H1 (cell line): ENCODE measurements around the gene OR11L1. TPM values are rescaled to one million over a fixed set of nuclear protein-coding genes. Genes with fewer than 3 reads are reported as not detected.

Source experiments
- CTCF ChIA-PET: fragments of 300-600 bp; sonication (Branson Sonifier 250); formaldehyde crosslinking; loops from one replicate; lab custom pipeline; 2021; ENCODE audit not compliant: partially characterized antibody; lab: Charles Lee
- POLR2A ChIA-PET: fragments of 300-600 bp; sonication (Branson Sonifier 250); formaldehyde crosslinking; loops from one replicate; lab custom pipeline; 2021; ENCODE audit warnings: inconsistent platforms; ENCODE audit not compliant: partially characterized antibody; lab: Charles Lee
- DNase-seq, 2 experiments: peaks; one replicate each; pipeline versions ENCODE4 v3.0.0 to v3.0.0-alpha.2; 2010 to 2022; ENCODE audit warnings: low spot score in 2 of 2, low read depth in 1 of 2, mixed read lengths in 1 of 2
- FAIRE-seq: peaks from 2 replicates; lab custom pipeline; 2011; peaks lifted over from hg19 to GRCh38; lab: Jason Lieb, UNC
- H2AFZ ChIP-seq: 2 replicates; pipeline ENCODE4 v1.8.1; 2012; ENCODE audit warnings: low read length, inconsistent platforms
- H2AK5ac ChIP-seq: 2 replicates; pipeline ENCODE4 v1.6.1; 2013; ENCODE audit warnings: low read depth, low read length
- H2BK120ac ChIP-seq: replicated peaks from 2 replicates; pipeline ENCODE3; 2013; ENCODE audit warnings: low read depth, low read length, inconsistent platforms
- H2BK12ac ChIP-seq: 2 replicates; pipeline ENCODE4 v1.6.1; 2013; ENCODE audit warnings: low read depth, low read length
- H2BK15ac ChIP-seq: 2 replicates; pipeline ENCODE4 v1.6.1; 2013; ENCODE audit warnings: low read length
- H2BK20ac ChIP-seq: 2 replicates; pipeline ENCODE4 v1.6.1; 2013; ENCODE audit warnings: low read length
- H2BK5ac ChIP-seq: 2 replicates; pipeline ENCODE4 v1.6.1; 2013; ENCODE audit warnings: low read depth, low read length
- H3K14ac ChIP-seq: 2 replicates; pipeline ENCODE4 v1.6.1; 2013; ENCODE audit warnings: inconsistent platforms; ENCODE audit not compliant: insufficient read length
- H3K18ac ChIP-seq: 2 replicates; pipeline ENCODE4 v1.6.1; 2013; ENCODE audit warnings: low read length; ENCODE audit errors: extremely low read depth
- H3K23ac ChIP-seq: 2 replicates; pipeline ENCODE4 v1.6.1; 2013; ENCODE audit warnings: inconsistent platforms; ENCODE audit not compliant: insufficient read length
- H3K23me2 ChIP-seq: 2 replicates; pipeline ENCODE4 v1.6.1; 2013; ENCODE audit warnings: low read depth, low read length
- H3K27ac ChIP-seq: 2 replicates; pipeline ENCODE4 v1.6.1; 2011; ENCODE audit warnings: low read depth, low read length, inconsistent platforms
- H3K27me3 ChIP-seq, 4 experiments: replicated peaks in 1 of 4; 1 replicate in 1 of 4; 2 replicates in 3 of 4; pipeline versions ENCODE4 v1.6.1 to v1.8.1; 2011 to 2013; ENCODE audit warnings: low read length in 3 of 4, mild to moderate bottlenecking in 3 of 4, inconsistent platforms in 2 of 4, mixed read lengths in 2 of 4, moderate library complexity in 1 of 4; ENCODE audit not compliant: control insufficient read depth in 3 of 4, insufficient read depth in 3 of 4; ENCODE audit errors: extremely low read depth in 1 of 4
- H3K36me3 ChIP-seq, 4 experiments: 2 replicates each; pipeline versions ENCODE4 v1.6.1 to v1.8.1; 2011 to 2013; ENCODE audit warnings: mild to moderate bottlenecking in 4 of 4, low read length in 3 of 4, moderate library complexity in 2 of 4, control low read depth in 1 of 4, inconsistent platforms in 1 of 4; ENCODE audit not compliant: insufficient read depth in 4 of 4, control insufficient read depth in 2 of 4
- H3K4ac ChIP-seq: replicated peaks from 2 replicates; pipeline ENCODE3; 2013; ENCODE audit warnings: low read length, low read depth, mixed read lengths, inconsistent platforms; ENCODE audit not compliant: insufficient read length
- H3K4me1 ChIP-seq, 4 experiments: replicated peaks in 1 of 4; 1 replicate in 1 of 4; 2 replicates in 3 of 4; pipeline versions ENCODE4 v1.6.1 to v1.8.1; 2011 to 2013; ENCODE audit warnings: low read length in 3 of 4, inconsistent platforms in 2 of 4, mixed read lengths in 1 of 4; ENCODE audit not compliant: insufficient read depth in 4 of 4, control insufficient read depth in 3 of 4
- H3K4me2 ChIP-seq, 2 experiments: 2 replicates each; pipeline versions ENCODE4 v1.6.1 to v1.8.1; 2011 to 2013; ENCODE audit warnings: low read depth in 2 of 2, low read length in 2 of 2, control low read depth in 1 of 2, inconsistent platforms in 1 of 2, mild to moderate bottlenecking in 1 of 2; ENCODE audit not compliant: insufficient read depth in 1 of 2
- H3K4me3 ChIP-seq, 4 experiments: fragments of 200-600, 300-600 bp in 1 of 4; sonication (generic), shearing (Covaris generic), sonication (Bioruptor Twin) in 1 of 4; 2 replicates each; pipeline versions ENCODE4 v1.5.1 to v1.8.1; 2011 to 2016; ENCODE audit warnings: low read length in 4 of 4, low read depth in 3 of 4, control low read depth in 2 of 4, inconsistent platforms in 2 of 4, mild to moderate bottlenecking in 2 of 4, mixed read lengths in 1 of 4, moderate library complexity in 1 of 4; ENCODE audit not compliant: insufficient read depth in 2 of 4; ENCODE audit errors: extremely low read depth in 1 of 4
- H3K56ac ChIP-seq: replicated peaks from 2 replicates; pipeline ENCODE3; 2013; ENCODE audit warnings: low read depth, mild to moderate bottlenecking, mixed read lengths, low read length, inconsistent platforms; ENCODE audit not compliant: insufficient read length
- H3K79me1 ChIP-seq: 2 replicates; pipeline ENCODE4 v1.6.1; 2013; ENCODE audit warnings: low read depth, low read length, control low read depth
- H3K79me2 ChIP-seq, 2 experiments: 2 replicates each; pipeline versions ENCODE4 v1.6.1 to v1.8.1; 2012 to 2013; ENCODE audit warnings: low read length in 2 of 2, mild to moderate bottlenecking in 2 of 2, inconsistent platforms in 1 of 2; ENCODE audit not compliant: insufficient read depth in 2 of 2, control insufficient read depth in 1 of 2
- H3K9ac ChIP-seq, 4 experiments: replicated peaks in 1 of 4; 1 replicate in 1 of 4; 2 replicates in 3 of 4; pipeline versions ENCODE4 v1.6.1 to v1.8.1; 2011 to 2013; ENCODE audit warnings: low read depth in 3 of 4, low read length in 3 of 4, control low read depth in 2 of 4, mild to moderate bottlenecking in 2 of 4, moderate library complexity in 2 of 4, inconsistent platforms in 1 of 4; ENCODE audit errors: extremely low read depth in 1 of 4
- H3K9me3 ChIP-seq, 2 experiments: 2 replicates each; pipeline versions ENCODE4 v1.6.1 to v1.8.1; 2012 to 2013; ENCODE audit warnings: mild to moderate bottlenecking in 2 of 2, moderate library complexity in 2 of 2, control low read depth in 1 of 2, inconsistent platforms in 1 of 2, low read depth in 1 of 2, low read length in 1 of 2, mixed read lengths in 1 of 2; ENCODE audit not compliant: insufficient read depth in 2 of 2
- H4K20me1 ChIP-seq, 2 experiments: replicated peaks in 1 of 2; 2 replicates each; pipeline versions ENCODE3 to v1.8.1; 2011 to 2013; ENCODE audit warnings: inconsistent platforms in 2 of 2, low read length in 2 of 2, mild to moderate bottlenecking in 1 of 2; ENCODE audit not compliant: insufficient read depth in 2 of 2, control insufficient read depth in 1 of 2
- H4K5ac ChIP-seq: 2 replicates; pipeline ENCODE4 v1.6.1; 2013; ENCODE audit warnings: low read length, low read depth, mixed read lengths, inconsistent platforms; ENCODE audit not compliant: insufficient read length
- H4K8ac ChIP-seq: 2 replicates; pipeline ENCODE4 v1.8.0; 2013; ENCODE audit warnings: mild to moderate bottlenecking, moderate library complexity, low read length, inconsistent platforms; ENCODE audit not compliant: insufficient read depth; ENCODE audit errors: extremely low read depth
- H4K91ac ChIP-seq: replicated peaks from 2 replicates; pipeline ENCODE3; 2013; ENCODE audit warnings: low read length, mixed read lengths, inconsistent platforms; ENCODE audit not compliant: insufficient read length
- BACH1 ChIP-seq: IDR thresholded peaks from 2 replicates; pipeline ENCODE4 v1.6.1; 2012; ENCODE audit warnings: low read length, improper control_type of control experiment
- BCL11A ChIP-seq, 2 experiments: IDR thresholded peaks; one replicate each; pipeline ENCODE4 v1.6.1; 2011; ENCODE audit warnings: low read depth in 2 of 2, low read length in 2 of 2, mild to moderate bottlenecking in 2 of 2
- EGR1 ChIP-seq: IDR thresholded peaks from 2 replicates; pipeline ENCODE4 v1.6.1; 2011; ENCODE audit warnings: low read depth, low read length, borderline replicate concordance
- GABPA ChIP-seq: IDR thresholded peaks from 2 replicates; pipeline ENCODE4 v1.6.1; 2011; ENCODE audit warnings: mild to moderate bottlenecking, low read length, moderate library complexity, borderline replicate concordance; ENCODE audit not compliant: insufficient read depth
- HDAC2 ChIP-seq, 2 experiments: fragments of 300-600 bp in 1 of 2; sonication (generic) in 1 of 2; IDR thresholded peaks; 2 replicates each; pipeline ENCODE4 v1.6.1; 2011 to 2012; ENCODE audit warnings: low read depth in 2 of 2, low read length in 2 of 2, mild to moderate bottlenecking in 2 of 2, moderate library complexity in 2 of 2, borderline replicate concordance in 1 of 2, inconsistent platforms in 1 of 2
- POU5F1 ChIP-seq: IDR thresholded peaks from 2 replicates; pipeline ENCODE4 v1.6.1; 2011; ENCODE audit warnings: low read depth, mild to moderate bottlenecking, low read length, moderate library complexity
- SRF ChIP-seq: IDR thresholded peaks from 2 replicates; pipeline ENCODE4 v1.6.1; 2011; ENCODE audit warnings: mild to moderate bottlenecking, low read depth, low read length, moderate library complexity
- SUZ12 ChIP-seq: fragments of 200-600 bp; sonication (generic); IDR thresholded peaks from 2 replicates; pipeline ENCODE4 v1.6.1; 2012; ENCODE audit warnings: mild to moderate bottlenecking, inconsistent platforms, low read length, moderate library complexity, mixed read lengths
- TAF1 ChIP-seq: IDR thresholded peaks from 2 replicates; pipeline ENCODE4 v1.6.1; 2011; ENCODE audit warnings: mild to moderate bottlenecking, low read depth, low read length
- TBP ChIP-seq: IDR thresholded peaks from 2 replicates; pipeline ENCODE4 v1.6.1; 2011; ENCODE audit warnings: low read depth, low read length, improper control_type of control experiment
- TCF12 ChIP-seq: IDR thresholded peaks from 2 replicates; pipeline ENCODE4 v1.6.1; 2011; ENCODE audit warnings: low read depth, mild to moderate bottlenecking, low read length
- ZNF274 ChIP-seq: IDR thresholded peaks from 2 replicates; pipeline ENCODE4 v1.7.0; 2012; ENCODE audit warnings: low read length, borderline replicate concordance; ENCODE audit errors: extremely low read depth
- WGBS, 2 experiments: shearing (Covaris generic) in 1 of 2; methylation state at CpG; one replicate each; pipeline versions ENCODE4 v1.1.6 to v1.1.7; 2013 to 2015; ENCODE audit warnings: low lambda C conversion rate in 2 of 2, mixed read lengths in 2 of 2, inconsistent platforms in 1 of 2, low coverage in 1 of 2, missing lambda C conversion rate in 1 of 2; ENCODE audit not compliant: insufficient replicate concordance in 2 of 2, insufficient coverage in 1 of 2, insufficient read length in 1 of 2; ENCODE audit errors: extremely low coverage in 1 of 2, missing lambda C conversion rate in 1 of 2; 5-methylcytosine and 5-hydroxymethylcytosine counted together
- polyA plus RNA-seq, 7 experiments: library from polyadenylated mRNA; depleted of rRNA in 3 of 7; stranded (reverse) in 5 of 7; unstranded in 2 of 7; fragments of >200 nt in 5 of 7; fragments of 200-250 nt in 2 of 7; gene quantifications; 1 replicate in 5 of 7; 2 replicates in 1 of 7; 4 replicates in 1 of 7; pipeline versions ENCODE4 v1.2.1 to v1.2.3, GENCODE V29; 2011 to 2013; ENCODE audit warnings: missing spikeins in 2 of 7, mixed read lengths in 2 of 7
- total RNA-seq: library from RNA; stranded (reverse); fragmentation: NEBNext Ultra II Directional; extraction: Animal tissue kit (Norgen Biotek cat#: 25700); gene quantifications from 2 replicates; pipeline ENCODE4 v1.2.1, GENCODE V29; 2021

OR11L1 gene
- total and polyA plus RNA-seq, 2 of the 8 experiments (the other 6 are each of a cell fraction or from before 2014, with no cell fraction given), result not detected

DNA sequence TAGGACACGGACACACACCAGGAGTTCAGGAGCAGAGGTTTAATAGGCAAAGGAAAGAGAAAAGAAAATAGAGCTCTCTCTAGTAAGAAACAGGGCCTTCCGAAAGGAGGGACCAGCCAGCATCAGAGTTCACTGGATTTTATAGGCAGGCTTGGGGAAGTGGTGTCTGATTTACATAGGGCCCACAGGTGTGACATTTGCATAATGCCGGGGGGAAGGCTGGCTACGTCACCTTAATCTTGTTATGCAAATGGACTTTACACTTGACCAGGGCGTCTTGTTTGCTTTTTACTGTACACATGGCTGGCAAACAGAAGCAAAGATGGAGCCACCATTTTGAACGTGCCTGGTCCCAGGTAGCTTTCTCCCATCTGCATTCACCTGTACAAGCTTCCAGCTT lies 17.7 kb downstream of the OR11L1 start, which contains the start of gene OR14A16:
Gene OR14A16 (minus strand): TSS at position 97 of the 400 bp plus-strand sequence. CDS start 8,390 bp downstream, outside the sequence.
- Histone ChIP-seq H3K14ac (no peak within 1 kb of the TSS), H3K4me3 (no peak within 1 kb of the TSS), H4K91ac (no peak within 1 kb of the TSS), H4K8ac (no peak within 1 kb of the TSS), H3K9me3 (peaks cover 35 to 56% of the 10 kb centered on the region in 2 experiments), H2BK120ac (peak within 1 kb of the TSS; percentile 8), H2BK12ac (no peak within 1 kb of the TSS), H3K23ac (no peak within 1 kb of the TSS), H3K27ac (no peak within 1 kb of the TSS), H3K23me2 (no peaks in the 10 kb centered on the region), H3K18ac (no peak within 1 kb of the TSS), H3K4me1 (no peaks in the 10 kb centered on the region), H3K79me1 (no peaks in the 10 kb centered on the region), H2BK20ac (no peak within 1 kb of the TSS), H3K27me3 (no peaks in the 10 kb centered on the region), H3K4me2 (no peak within 1 kb of the TSS), H3K79me2 (no peaks in the 10 kb centered on the region), H3K9ac (no peak within 1 kb of the TSS), H4K20me1 (no peaks in the 10 kb centered on the region), H4K5ac (no peak within 1 kb of the TSS), H3K4ac (no peak within 1 kb of the TSS), H2BK15ac (no peak within 1 kb of the TSS), H2AK5ac (no peak within 1 kb of the TSS), H3K56ac (no peak within 1 kb of the TSS), H3K36me3 (no peaks in the 10 kb centered on the region), H2AFZ (no peak within 1 kb of the TSS), H2BK5ac (no peak within 1 kb of the TSS)
- no peak for DNase-seq
- 81% methylated on average over 6 of the region's 6 CpGs; no CpG with 5 or more reads in 1 of the 2 experiments for WGBS, 2 experiments
- FAIRE-seq, result no peak
- ChIA-PET CTCF (interaction anchor here (0.6 kb wide), 1 partner anchor 214 kb away, joined by 3 read pairs; no protein-coding TSS in a partner anchor), POLR2A (no interaction called here)
- TF ChIP-seq GABPA (no peak), SRF (no peak), EGR1 (no peak), SUZ12 (no peak), POU5F1 (no peak), TBP (no peak), BACH1 (no peak), ZNF274 (no peak), BCL11A (IDR thresholded peaks at IDR 0.05; ENCODE audit: low read depth in 2 of 2, low read length in 2 of 2) (no peak), TCF12 (no peak), TAF1 (no peak), HDAC2 (IDR thresholded peaks at IDR 0.05; ENCODE audit: borderline replicate concordance in 1 of 2, low read depth in 2 of 2, low read length in 2 of 2) (no peak)
